GM19452 (cell line): ENCODE results near the gene MICAL3.

Experiments
- ATAC-seq: cut with Tn5 transposase; IDR thresholded peaks from one replicate; pipeline ENCODE4 v1.9.1; 2021; ENCODE audit not compliant: unreplicated experiment

MICAL3 gene

DNA sequence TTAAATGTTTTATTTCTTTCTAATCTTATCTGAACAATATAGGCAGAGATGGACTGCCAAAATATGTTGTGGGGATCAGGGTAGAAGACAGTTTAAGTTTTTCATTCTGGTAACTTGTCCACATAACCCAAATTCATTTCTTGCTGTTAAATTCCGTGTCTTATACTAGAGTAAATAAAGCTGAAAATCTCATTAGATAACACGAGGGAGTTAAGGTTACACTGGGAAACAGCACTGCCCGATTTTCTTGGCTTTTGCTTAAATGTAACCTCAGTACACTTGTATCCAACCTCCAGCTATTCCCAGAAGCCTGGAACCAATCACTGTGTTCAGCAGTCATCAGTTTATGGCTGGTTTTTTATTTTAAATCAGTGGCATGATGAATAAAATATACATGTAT is 48.2 kb downstream of the MICAL3 start:
- no peak for ATAC-seq

DNA sequence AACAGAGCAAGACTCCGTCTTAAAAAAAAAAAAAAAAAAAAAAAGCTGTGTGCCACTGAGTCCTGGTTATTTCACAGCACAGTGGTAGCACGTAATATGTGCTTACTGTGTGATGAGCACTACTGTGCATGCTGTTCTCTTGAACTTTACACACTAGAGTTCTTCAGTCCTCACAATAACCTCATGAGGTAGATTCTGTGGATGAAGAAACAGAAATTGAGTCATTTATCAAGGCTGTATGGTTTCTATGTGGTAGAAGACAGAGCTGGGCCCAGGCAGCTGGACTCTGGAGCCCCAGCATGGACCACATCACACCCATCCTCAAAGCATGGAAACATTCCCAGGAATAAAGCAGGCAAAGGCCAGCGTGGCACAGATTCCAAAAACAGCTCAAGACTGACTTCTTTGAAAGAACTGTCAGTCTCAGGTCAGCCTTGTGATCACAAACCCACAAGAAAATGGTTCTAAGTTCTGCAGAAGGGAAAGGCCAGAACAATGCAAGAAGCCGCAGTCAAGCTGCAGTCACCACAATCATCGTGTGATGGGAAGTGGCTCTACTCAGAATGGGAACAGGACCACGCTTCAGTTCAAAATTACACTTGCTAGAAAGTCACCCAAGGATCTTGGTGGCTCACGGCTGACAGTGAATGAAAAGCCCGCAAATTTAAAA is 49.5 kb downstream of the MICAL3 start:
- ATAC-seq, result no peak

DNA sequence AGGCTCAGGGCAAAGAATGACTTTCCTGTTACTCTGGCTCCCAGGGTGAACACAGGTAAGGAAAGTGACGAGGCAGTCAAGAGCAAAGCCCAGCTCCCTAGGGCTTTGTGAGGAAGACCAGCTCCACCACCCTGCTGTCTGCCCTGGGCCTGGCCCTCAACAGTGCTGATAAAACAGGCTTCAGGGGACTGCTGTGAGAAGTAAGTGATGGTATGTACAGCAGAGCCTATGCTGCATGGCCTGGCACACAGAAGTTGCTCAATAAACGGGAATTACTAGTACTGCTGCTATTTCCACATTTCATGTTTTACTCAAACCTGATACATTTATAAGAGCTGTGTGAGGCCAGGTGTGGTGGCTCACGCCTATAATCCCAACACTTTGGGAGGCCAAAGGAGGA is 50.3 kb downstream of the MICAL3 start:
- ATAC-seq, result no peak

DNA sequence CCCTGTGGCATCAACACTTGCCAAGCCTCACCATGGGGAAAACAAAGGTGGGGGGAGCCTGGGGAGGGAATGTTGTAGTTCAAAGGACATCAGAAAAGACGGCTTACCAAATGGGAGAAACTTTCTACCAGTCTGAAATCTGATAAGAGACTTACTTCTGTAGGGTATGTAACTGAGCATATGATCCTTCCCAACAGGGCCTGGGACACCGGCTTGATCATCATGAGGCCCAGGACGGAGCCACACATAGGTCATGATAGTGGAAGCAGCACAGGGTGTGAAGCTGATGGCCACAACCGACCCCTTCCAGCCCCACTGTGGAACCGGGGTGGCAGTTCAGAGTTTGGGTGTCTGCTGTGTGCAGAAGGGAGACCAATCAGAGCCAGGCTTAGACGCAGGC is 51.1 kb downstream of the MICAL3 start:
- ATAC-seq, result no peak

DNA sequence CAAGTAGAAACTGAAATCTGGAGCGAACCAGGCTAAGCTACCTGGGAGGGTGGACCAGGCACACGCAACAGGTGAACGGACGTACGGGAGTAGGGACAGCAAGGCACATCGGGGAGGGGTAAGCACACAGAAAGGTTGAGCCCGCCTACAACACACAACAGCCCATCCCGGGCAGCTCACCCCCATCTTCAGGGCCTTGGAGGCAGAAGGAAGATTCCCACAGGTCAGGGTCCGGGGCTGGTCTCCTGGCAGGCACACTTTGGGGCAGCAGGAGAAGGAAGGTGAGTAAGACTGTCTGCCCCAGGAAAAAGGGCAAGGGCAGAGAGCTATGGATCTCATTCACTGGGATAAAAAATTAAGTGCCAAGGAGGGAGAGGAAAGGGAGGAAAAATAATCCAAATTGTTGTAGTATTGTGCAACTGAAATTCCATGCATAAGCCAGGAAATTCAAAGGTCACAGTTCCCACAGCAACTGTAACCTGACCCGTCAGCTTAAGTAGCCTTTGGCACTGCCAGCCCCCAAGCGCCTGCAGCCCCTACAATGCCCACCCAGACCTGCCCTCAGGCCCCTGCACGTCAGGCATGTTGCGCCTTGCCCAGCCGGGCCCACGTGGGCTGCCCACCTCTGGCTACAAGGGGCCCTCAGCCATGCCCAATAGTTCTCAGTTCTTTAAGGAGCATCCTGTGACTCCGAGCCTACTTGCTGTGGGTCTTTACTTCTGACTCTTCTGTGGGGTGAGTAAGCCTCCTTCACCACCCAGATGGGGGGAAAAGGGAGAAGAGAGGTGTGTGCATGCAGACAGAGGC is 51.8 kb downstream of the MICAL3 start:
- ATAC-seq, result no peak

DNA sequence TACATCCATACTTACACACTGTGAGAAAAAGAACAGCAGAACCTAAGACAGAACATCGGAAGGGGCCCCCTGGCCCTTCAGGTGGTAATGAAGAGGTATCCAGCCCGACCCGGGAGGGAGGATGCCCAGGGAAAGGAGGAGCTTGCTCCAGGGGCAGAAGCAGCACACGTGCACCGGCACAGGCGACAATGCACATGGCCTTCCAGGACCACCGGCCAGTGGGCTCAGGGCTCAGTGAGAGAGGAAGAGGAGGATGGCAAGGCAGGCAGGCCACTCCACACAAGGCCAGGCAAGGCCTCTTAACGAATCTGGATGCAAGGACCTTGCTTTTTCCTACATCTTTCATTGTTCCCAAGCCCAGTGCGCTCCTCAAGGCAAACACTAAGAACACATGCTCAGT is 52.6 kb downstream of the MICAL3 start:
- ATAC-seq, result no peak

DNA sequence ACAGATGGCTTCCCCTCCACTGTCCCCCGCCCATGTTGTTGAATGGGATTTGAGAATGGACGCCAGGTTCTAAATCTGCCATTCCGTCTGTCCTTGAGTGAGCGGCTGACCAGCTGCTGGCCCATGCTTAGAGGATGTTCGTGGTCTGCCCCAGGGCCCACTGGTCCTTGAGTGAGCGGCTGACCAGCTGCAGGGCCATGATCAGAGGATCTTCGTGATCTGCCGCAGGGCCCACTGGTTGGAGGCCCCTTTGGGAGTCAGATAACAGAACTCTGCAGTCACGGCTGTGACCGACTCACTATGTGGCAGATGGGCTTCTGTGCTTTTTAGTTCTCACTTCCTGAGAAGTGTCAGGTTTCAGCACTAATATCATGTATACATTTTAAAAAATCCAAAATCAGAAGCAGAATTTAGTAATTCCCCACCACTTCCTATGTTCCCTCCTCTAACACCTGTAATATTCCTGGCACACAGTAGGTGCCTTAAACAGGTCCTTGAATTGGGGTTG is 54.1 kb downstream of the MICAL3 start:
- no peak for ATAC-seq

DNA sequence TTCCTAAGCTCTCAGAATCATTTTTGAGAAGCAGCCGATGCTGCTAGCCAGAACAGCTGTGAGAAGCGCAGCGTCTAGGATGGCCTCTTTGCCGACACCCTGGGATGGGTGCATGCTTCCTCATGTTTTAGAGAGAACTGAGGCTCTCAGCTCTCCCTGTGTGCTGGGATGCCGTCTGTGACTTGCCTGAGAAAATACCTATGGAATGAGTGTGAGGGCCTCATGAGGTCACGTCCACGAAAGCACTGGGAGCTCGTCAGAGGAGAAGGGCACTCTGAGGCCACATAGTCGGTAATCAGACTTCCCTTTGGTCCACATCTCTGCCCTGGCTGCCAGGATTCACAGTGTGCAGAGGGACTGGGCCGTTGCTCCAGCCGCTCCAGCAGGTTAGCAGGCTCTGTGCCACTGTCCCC is 54.7 kb downstream of the MICAL3 start:
- ATAC-seq, result no peak

DNA sequence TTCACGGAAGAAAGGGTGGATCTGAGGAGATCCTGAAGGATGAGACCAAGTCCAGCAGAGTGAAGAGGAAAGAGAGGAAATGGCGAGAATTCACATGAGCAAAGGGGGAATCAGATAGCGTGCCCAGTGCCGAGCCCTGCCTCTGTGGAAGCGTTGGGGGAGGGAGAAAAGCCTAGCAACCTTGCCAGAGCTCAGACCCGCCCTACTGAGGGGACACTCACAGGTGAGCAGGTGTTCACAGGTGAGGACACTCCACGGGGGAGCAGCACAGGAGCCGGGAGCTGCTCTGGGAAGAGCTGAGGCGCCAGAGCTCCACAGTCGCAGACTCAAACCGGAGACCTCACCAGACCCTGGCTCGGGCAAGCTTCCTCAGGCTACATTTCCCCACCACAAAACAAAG is 56.2 kb downstream of the MICAL3 start:
- no peak for ATAC-seq

DNA sequence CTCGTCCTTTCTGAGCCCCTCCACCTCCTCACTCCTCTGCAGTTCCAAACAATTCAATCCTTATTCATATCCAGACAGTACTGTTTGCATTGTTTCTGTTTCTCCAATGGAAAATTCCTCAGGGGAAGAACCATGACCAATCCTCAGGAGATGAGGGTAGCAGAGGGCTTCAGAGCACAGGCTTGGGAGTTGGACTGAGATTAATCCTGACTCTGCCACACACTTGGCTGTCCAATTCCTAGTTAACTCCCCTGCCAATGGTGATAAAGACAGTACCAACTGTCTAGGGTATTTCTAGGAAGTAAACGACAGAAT is 58.0 kb downstream of the MICAL3 start:
- ATAC-seq, result no peak

DNA sequence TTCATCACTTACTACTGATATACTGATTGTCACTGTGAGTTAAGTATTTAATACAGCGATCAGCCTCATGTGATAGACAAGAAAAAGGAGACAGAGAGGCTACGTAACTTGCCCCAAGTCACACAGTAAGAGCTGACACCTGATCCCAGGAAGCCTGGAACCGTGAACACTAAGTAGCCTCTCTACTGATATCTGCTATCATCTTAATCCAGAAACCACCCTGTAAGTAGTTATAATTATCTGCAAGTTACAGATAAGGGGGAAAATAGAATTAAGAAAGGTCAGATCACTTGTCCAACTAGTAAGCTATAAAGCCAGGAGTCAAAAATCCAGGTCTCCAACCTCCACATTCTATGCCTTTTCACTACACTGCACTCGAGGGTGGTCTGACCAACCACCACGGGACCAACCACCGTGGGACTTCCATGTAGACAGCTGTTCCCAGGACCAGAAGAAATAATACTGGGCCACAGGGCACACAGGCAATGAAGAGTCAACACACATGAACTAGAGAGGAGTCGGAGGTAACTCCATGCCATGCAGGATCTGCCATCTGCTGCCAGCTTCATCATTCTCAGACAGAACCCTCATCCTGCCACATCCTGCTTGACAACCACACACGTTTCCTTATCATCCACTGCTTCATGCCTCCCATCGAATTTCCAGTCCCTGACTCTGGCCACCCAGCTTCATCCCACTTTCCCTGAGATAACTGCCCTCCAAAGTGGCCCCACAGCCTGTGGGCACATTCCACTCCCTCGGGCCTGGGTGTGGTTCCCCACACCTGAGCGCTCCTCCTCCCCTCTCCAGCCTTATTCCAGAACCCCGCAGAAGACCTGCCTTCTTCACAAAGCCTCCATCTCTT is 58.6 kb downstream of the MICAL3 start:
- no peak for ATAC-seq

DNA sequence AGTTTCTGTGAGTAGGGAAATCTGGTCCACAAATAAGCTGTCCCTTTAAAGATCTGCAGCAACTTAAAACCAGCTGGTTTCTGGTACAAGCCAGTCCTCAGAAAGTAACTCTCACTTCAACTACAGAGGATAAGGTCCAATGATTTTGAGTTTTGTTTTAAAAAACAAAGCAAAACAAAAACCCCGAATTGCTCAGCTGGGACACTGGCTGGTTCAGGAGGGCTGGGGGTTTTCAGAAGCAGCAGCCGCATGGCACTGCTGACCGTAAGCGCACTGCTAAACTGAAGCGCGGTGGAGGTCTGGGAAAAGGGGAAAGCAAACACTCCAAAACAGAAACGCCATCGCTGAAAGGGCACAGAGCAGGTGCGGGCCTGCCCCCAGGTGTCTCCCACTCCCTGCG is 59.7 kb downstream of the MICAL3 start:
- no peak for ATAC-seq

DNA sequence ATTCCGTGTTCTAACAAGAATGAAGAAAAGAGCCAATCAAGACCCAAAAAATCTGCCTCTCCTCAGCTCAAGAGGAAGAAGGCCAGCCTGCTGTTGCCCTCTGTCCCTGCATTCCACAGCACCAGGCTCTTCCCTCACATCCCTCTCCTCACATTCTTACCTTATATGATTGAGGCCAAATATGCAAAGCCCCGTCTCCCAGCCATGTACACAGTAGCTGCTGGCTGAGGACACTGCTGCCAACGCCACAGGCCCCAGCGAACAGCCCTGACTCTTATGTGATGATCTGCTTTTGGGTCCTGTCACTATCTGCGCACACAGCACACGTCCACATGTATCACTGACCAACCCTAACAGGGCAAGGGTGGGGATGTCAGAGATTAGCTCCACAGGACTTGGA is 60.2 kb downstream of the MICAL3 start:
- no peak for ATAC-seq

DNA sequence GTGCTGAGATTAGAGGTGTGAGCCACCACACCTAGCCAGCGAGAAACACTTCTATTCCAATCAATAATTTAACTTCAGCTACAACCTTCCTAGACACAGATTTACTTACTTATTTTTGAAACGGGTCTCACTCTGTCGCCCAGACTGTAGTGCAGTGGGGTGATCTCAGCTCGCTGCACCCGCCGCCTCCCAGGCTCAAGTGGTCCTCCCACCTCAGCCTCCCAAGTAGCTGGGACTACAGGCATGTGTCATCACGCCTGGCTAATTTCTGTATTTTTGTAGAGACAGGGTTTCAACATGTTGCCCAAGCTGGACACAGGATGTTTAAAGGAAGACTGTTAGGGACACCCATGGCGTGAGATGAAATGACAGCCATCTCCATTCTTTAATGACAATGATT is 61.3 kb downstream of the MICAL3 start:
- ATAC-seq, result no peak

DNA sequence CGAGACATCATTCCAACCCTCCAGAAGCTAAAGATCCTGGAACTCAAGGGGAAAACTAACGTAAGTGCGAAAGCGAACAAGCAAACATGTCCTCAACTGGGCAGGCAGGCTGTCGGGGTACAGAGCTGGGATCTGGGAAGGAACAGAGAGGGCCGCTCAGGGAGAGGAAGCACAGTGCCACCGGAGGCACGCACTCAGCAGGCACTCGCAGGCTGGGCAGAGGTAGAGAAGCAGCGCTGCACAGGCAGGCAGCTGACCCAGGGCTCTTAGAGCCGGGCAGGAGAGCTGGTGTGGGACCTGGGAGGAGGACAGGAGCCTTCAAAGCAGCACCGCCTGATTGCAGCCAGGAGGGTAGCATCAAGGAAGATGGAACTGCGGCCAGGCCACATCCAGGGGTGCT is 62.2 kb downstream of the MICAL3 start:
- no peak for ATAC-seq

DNA sequence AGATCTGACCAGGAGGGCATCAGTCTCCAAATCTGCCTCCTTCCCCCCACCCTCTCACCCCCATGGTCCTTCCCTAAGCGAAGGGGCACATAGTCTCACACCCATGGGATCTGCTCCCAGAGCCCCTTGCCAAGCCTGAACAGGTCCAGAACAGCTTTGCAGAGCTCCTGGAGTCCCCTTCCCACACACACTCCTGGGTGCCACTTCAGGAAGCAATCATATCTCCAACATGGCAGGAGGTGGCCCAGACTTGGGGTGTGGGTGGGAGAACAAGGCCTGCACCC is 63.0 kb downstream of the MICAL3 start:
- ATAC-seq, result no peak

DNA sequence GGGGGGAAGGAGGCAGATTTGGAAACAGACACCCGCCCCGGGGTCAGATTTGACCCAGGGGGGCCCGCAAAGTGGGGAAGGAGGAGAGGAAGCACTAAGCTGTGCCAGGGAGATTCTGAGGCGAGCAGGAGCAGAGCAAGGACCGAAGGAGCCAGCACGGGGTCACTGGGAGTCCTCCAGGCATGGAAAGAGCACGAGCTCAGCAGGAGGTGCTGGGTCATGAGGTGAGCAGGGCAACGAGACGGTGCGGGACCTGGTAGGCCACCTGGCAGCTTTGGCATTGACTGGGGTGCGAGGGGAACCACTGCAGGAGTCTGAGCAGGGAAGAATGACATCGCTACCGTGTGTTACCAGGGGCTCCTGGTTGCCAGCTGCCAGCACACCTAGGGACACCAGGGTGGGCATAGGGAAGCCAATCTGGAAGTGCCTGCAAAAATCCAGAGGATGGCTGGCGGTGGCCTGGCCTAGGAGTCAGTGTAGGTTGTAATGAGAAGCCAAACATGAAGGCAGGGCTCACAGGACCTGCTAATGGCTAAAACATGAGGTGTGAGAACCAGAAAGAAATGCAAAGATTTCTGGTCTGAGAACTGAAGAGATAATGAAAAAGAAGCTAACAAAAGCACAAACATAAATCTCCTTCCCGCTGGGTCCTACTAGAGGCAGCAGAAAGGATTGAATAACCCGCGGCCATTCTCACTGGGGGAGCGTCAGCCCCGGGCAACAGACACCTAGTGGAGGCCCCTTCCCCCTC is 63.5 kb downstream of the MICAL3 start:
- ATAC-seq, result no peak

DNA sequence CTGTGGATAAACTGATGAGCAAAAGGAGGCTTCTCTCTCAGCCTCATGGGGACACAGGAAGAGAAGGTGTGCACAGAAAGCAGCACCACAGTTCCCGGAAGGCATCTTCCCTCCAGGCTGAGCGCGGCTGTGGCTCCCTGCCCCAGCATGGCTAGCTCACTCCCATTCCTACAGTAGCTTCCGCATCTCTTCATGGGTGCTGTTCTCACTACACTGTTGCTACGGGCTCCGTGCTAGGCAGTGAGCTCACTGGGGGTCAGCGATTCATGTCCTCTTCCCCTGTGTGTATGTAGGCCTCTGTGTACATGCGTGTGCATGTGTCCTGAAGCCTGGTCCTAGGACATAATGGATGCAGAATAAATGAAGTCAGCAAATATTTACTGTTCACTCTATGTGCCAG is 64.3 kb downstream of the MICAL3 start:
- ATAC-seq, result no peak

DNA sequence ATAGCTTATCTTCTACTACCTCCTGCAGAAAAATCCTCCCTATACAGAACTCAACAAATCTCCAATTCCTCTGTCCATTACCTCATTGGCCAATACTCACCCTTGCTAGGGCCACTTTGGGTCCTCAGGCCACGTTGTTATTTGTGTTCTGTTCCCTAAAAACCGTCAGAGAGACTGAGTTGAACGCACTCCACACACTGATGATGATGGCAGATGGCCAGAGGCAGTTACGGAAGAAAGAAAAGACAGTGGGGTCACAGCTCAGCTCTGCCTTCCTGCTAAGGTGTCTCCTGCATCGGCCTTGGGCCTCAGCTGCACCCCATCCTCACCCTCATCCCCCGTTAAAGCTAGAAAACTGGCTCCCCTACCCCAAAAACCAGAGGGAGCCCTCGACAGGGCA is 66.2 kb downstream of the MICAL3 start:
- ATAC-seq, result no peak

DNA sequence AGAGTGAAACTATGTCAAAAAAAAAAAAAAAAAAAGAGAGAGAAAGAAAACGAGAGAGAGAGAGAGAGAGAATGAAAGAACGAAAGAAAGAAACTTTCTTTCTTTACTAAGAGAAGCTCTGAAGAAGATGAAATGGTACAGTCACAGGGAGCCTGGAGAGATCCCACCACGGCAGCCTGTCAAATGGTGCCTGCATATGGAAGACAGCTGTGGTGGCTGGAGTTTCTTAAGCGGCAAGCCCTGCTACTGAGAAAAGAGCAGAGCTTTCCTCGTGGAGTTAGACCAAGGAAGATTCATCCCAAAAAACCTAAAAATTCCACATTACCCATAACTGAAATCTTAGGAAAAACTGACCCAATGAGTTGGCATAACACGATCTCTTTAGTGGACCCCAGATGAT is 66.7 kb downstream of the MICAL3 start:
- no peak for ATAC-seq

DNA sequence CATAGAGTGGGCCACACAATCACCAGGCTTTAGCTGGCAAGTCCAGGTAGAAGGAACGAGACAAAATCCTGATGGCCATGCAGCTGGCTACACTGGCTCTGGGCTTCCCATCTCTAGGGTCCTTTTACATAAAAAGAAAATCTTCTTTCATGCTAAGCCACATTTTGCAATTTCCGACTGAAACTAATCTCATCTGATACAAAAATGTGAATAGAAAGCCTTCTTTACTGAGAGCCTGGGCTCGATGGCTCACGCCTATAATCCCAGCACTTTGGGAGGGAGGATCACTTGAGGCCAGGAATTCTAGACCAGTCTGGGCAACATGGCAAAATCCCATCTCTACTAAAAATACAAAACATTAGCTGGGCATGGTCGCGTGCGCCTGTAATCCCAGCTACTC is 67.2 kb downstream of the MICAL3 start:
- ATAC-seq, result no peak
